A549 (cell line): ENCODE measurements around the gene RAP1GDS1. TPM values are rescaled to one million over a fixed set of nuclear protein-coding genes. Genes with fewer than 3 reads are reported as not detected.
"Not testable (repeated sequence)": the region's sequence is repeated elsewhere in the genome, so short reads cannot be mapped to it uniquely, and the experiment has no call there.

Source experiments
- ATAC-seq, 2 experiments: fragments of 200-7000 bp in 1 of 2; fragments of >200 bp in 1 of 2; cut with Nextera tagmentation in 1 of 2; cut with Tn5 transposase in 1 of 2; 3 replicates each; pipeline versions ENCODE4 v1.8.0 to v1.9.1; 2018 to 2020; ENCODE audit warnings: mild to moderate bottlenecking in 1 of 2, moderate library complexity in 1 of 2
- CTCF ChIA-PET: fragments of 300-600 bp; sonication (Branson Sonifier 250); formaldehyde crosslinking; extraction: SDS; loops from one replicate; lab custom pipeline; 2021; ENCODE audit warnings: antibody characterized with exemption, inconsistent platforms; lab: Yijun Ruan, JAX
- POLR2A ChIA-PET: fragments of 350-600 bp; formaldehyde crosslinking; extraction: SDS; loops from one replicate; lab custom pipeline; 2021; ENCODE audit warnings: antibody characterized with exemption, inconsistent platforms; lab: Yijun Ruan, JAX
- DNase-seq, 2 experiments: peaks; one replicate each; pipeline versions ENCODE4 v3.0.0 to v3.0.0-alpha.2; 2011 to 2016; ENCODE audit warnings: low read depth in 1 of 2, low spot score in 1 of 2
- FAIRE-seq: peaks from 2 replicates; lab custom pipeline; 2011; peaks lifted over from hg19 to GRCh38; lab: Jason Lieb, UNC
- H3K27ac ChIP-seq, 2 experiments: fragments of >200 bp; sonication (Bioruptor Twin); formaldehyde crosslinking; 3 replicates each; pipeline ENCODE4 v1.5.1; 2016 to 2017
- H3K4me1 ChIP-seq: fragments of >200 bp; sonication (Bioruptor Twin); formaldehyde crosslinking; 3 replicates; pipeline ENCODE4 v1.6.1; 2016
- H3K4me2 ChIP-seq: fragments of >200 bp; sonication (Bioruptor Twin); formaldehyde crosslinking; 3 replicates; pipeline ENCODE4 v1.6.1; 2016
- H3K4me3 ChIP-seq: fragments of >200 bp; sonication (Bioruptor Twin); formaldehyde crosslinking; 3 replicates; pipeline ENCODE4 v1.5.1; 2016
- H3K9me3 ChIP-seq: fragments of >200 bp; sonication (Bioruptor Twin); formaldehyde crosslinking; 3 replicates; pipeline ENCODE4 v1.6.1; 2016
- CEBPB ChIP-seq, 2 experiments: fragments of >200 bp in 1 of 2; sonication (Bioruptor Twin) in 1 of 2; formaldehyde crosslinking in 1 of 2; IDR thresholded peaks; 2 replicates each; pipeline ENCODE4 v1.6.1; 2012 to 2016
- CHD4 ChIP-seq: fragments of 200-600 bp; sonication (generic); IDR thresholded peaks from 2 replicates; pipeline ENCODE4 v1.6.1; 2016; ENCODE audit warnings: antibody characterized with exemption, mild to moderate bottlenecking, borderline replicate concordance
- FOSB ChIP-seq: fragments of 250-450 bp; sonication (Bioruptor Pico); IDR thresholded peaks from 2 replicates; pipeline ENCODE4 v1.5.0; 2020; ENCODE audit warnings: mild to moderate bottlenecking, moderate library complexity
- FOSL2 ChIP-seq, 2 experiments: fragments of 450-650 bp in 1 of 2; fragments of >200 bp in 1 of 2; sonication (Bioruptor Twin) in 1 of 2; formaldehyde crosslinking; IDR thresholded peaks; 2 replicates each; pipeline versions ENCODE4 v1.5.0 to v1.6.1; 2016 to 2020; ENCODE audit warnings: mild to moderate bottlenecking in 1 of 2, moderate library complexity in 1 of 2
- HDAC2 ChIP-seq: fragments of 200-600 bp; sonication (generic); IDR thresholded peaks from 2 replicates; pipeline ENCODE4 v1.6.1; 2016
- MAFK ChIP-seq: fragments of 450-650 bp; IDR thresholded peaks from 2 replicates; pipeline ENCODE4 v1.6.1; 2014; ENCODE audit not compliant: partially characterized antibody
- NFE2L2 ChIP-seq: fragments of 150-350 bp; conservative IDR thresholded peaks from 2 replicates; pipeline ENCODE4 v1.6.1; 2014; ENCODE audit warnings: low read length
- RFX5 ChIP-seq: fragments of 450-650 bp; IDR thresholded peaks from 2 replicates; pipeline ENCODE4 v1.7.1; 2014; ENCODE audit warnings: antibody characterized with exemption, mild to moderate bottlenecking, moderate library complexity
- SREBF2 ChIP-seq: fragments of 450-650 bp; IDR thresholded peaks from 2 replicates; pipeline ENCODE4 v1.6.1; 2014; ENCODE audit warnings: mild to moderate bottlenecking, moderate library complexity
- TFCP2L1 ChIP-seq: fragments of 250-450 bp; sonication (Bioruptor Pico); IDR thresholded peaks from 2 replicates; pipeline ENCODE4 v1.5.0; 2021; ENCODE audit warnings: mild to moderate bottlenecking
- USF2 ChIP-seq: fragments of 450-650 bp; IDR thresholded peaks from 2 replicates; pipeline ENCODE4 v1.6.1; 2014; ENCODE audit warnings: antibody characterized with exemption
- ZNF302 ChIP-seq: fragments of 250-450 bp; sonication (Bioruptor Pico); IDR thresholded peaks from 2 replicates; pipeline ENCODE4 v1.9.0; 2021; ENCODE audit warnings: inconsistent platforms, mild to moderate bottlenecking, moderate library complexity
- WGBS: methylation state at CpG from one replicate; pipeline ENCODE4 v1.1.6; 2017; ENCODE audit errors: missing lambda C conversion rate; 5-methylcytosine and 5-hydroxymethylcytosine counted together
- polyA plus RNA-seq, 4 experiments: library from polyadenylated mRNA; depleted of rRNA in 3 of 4; stranded (reverse); fragments of >200 nt; fragmentation: RNase III in 1 of 4; extraction: RNeasy Plus Mini Kit Qiagen cat#74134 plus additional on column Dnase treatment in 1 of 4; gene quantifications; 2 replicates in 3 of 4; 3 replicates in 1 of 4; pipeline ENCODE4 v1.2.3, GENCODE V29; 2011 to 2017

The RAP1GDS1 gene
- polyA plus RNA-seq, 2 of the 4 experiments (the other 2 are of a cell fraction): 29.3 to 31.6 TPM

GRCh38 chr4:98319021-98319420 is 57.8 kb downstream of the RAP1GDS1 start:
- ATAC-seq (no peak), DNase-seq (no peak), FAIRE-seq (no peak)
- no peak overlapping the region for H3K4me3 ChIP-seq
- no peak for TF ChIP-seq ZNF302
- TF ChIP-seq NFE2L2: peak; percentile 76
- TF ChIP-seq MAFK: peak; percentile 52
- H3K27ac ChIP-seq: no peak overlapping the region
- 96% methylated on average over 1 of the region's 1 CpG for WGBS
- CTCF ChIA-PET: no interaction called here
- H3K4me1 ChIP-seq: no peaks in the 10 kb centered on the region
- POLR2A ChIA-PET: no interaction called here
- H3K9me3 ChIP-seq: no peaks in the 10 kb centered on the region; the same call in 2 of the 3 replicates
- H3K4me2 ChIP-seq: no peak overlapping the region

GRCh38 chr4:98326168-98326567 is 65.0 kb downstream of the RAP1GDS1 start:
- no peak for ATAC-seq
- no peak for FAIRE-seq
- Histone ChIP-seq H3K4me1 (no peaks in the 10 kb centered on the region), H3K4me3 (no peak overlapping the region), H3K9me3 (no peaks in the 10 kb centered on the region)
- TF ChIP-seq MAFK (peak; percentile 51), CHD4 (no peak)
- TF ChIP-seq, all 56 proteins: peak for 1
- no peak for DNase-seq
- POLR2A ChIA-PET: no interaction called here
- no peak overlapping the region for H3K27ac ChIP-seq
- no peak overlapping the region for H3K4me2 ChIP-seq
- WGBS: 92% methylated on average over 2 of the region's 2 CpGs
- CTCF ChIA-PET: no interaction called here

- DNase-seq (no peak), ATAC-seq (no peak), FAIRE-seq (no peak)
- Histone ChIP-seq H3K9me3 (no peaks in the 10 kb centered on the region), H3K4me1 (no peaks in the 10 kb centered on the region), H3K4me2 (no peak overlapping the region), H3K27ac (no peak overlapping the region), H3K4me3 (no peak overlapping the region)
- TF ChIP-seq MAFK: peak; percentile 26
- TF ChIP-seq FOSB: no peak
- ChIA-PET POLR2A (no interaction called here), CTCF (no interaction called here)
- WGBS: 89% methylated on average over 1 of the region's 1 CpG
Observed at GRCh38 chr4:98327694-98328093, 66.5 kb downstream of the RAP1GDS1 start.

GRCh38 chr4:98329879-98330640 is 68.9 kb downstream of the RAP1GDS1 start:
- H3K4me1 ChIP-seq, H3K4me3 ChIP-seq, H3K9me3 ChIP-seq, ATAC-seq, DNase-seq, FAIRE-seq, H3K4me2 ChIP-seq, POLR2A ChIA-PET, H3K27ac ChIP-seq: not testable (repeated sequence)
- WGBS: 97% methylated on average over 14 of the region's 31 CpGs
- CTCF ChIA-PET: interaction anchor here (0.6 kb wide), 1 partner anchor 30 kb away, joined by 3 read pairs; no protein-coding TSS in a partner anchor

- no peak for TF ChIP-seq TFCP2L1 (CRISPR knock-in tag)
- 82% methylated on average over 1 of the region's 1 CpG for WGBS
- Histone ChIP-seq H3K4me3 (no peak overlapping the region), H3K27ac (no peak overlapping the region), H3K4me2 (no peak overlapping the region), H3K9me3 (no peaks in the 10 kb centered on the region), H3K4me1 (no peaks in the 10 kb centered on the region)
- DNase-seq: no peak
- ChIA-PET POLR2A (no interaction called here), CTCF (no interaction called here)
- no peak for ATAC-seq
- no peak for FAIRE-seq
Observed at GRCh38 chr4:98332017-98332416, 70.8 kb downstream of the RAP1GDS1 start.

GRCh38 chr4:98334461-98334860 is 73.3 kb downstream of the RAP1GDS1 start:
- ATAC-seq (no peak), DNase-seq (no peak)
- 91% methylated on average over 5 of the region's 5 CpGs for WGBS
- Histone ChIP-seq H3K4me1 (no peaks in the 10 kb centered on the region), H3K9me3 (no peaks in the 10 kb centered on the region), H3K4me2 (no peak overlapping the region)
- CTCF ChIA-PET: interaction anchor here (0.6 kb wide), 1 partner anchor 672 kb away, joined by 5 read pairs; no protein-coding TSS in a partner anchor
- TF ChIP-seq SREBF2: no peak
- no peak for TF ChIP-seq FOSL2 (IDR thresholded peaks at IDR 0.05)
- TF ChIP-seq FOSL2 (CRISPR knock-in tag; IDR thresholded peaks at IDR 0.05): no peak
- TF ChIP-seq USF2: no peak
- no peak for TF ChIP-seq CEBPB (IDR thresholded peaks at IDR 0.05)
- no peak for TF ChIP-seq RFX5
- no peak for TF ChIP-seq HDAC2
- TF ChIP-seq, all 56 proteins: peak for 0
- H3K4me3 ChIP-seq: no peak overlapping the region
- H3K27ac ChIP-seq: no peak overlapping the region
- no peak for FAIRE-seq
- POLR2A ChIA-PET: no interaction called here
